ENCODE data around the gene CASTOR1.
A peak's percentile ranks its signal among the peaks of the same experiment; 100 is the strongest.

The CASTOR1 gene

DNA sequence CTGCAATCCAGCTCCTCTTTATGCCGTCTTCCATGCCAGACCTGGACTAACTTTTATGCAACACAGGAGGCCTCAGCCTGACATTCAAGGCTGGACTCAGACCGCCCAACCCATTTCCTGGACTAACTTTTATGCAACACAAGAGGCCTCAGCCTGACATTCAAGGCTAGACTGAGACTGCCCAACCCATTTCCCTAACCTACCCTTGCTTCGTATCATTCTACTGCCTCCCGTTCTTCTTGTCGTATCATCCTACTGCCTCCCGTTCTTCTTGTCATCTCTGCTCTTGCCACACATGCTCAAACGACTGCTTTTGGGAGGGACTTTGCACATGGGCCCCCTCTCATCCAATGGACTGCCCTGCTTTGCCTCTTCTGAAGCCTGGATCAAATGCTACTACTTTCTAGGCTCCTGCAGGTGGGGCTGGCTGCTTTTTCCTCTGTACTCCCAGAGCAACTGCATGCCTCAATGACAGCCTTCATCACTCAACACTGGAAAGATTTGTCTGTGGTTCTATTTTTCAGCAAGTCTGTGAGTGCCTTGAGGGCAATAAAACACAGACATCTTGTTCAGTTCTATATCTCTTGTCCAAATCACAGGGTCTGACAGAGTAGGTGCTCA, 29.6 kb upstream of the CASTOR1 start:
- no peak for DNase-seq

DNA sequence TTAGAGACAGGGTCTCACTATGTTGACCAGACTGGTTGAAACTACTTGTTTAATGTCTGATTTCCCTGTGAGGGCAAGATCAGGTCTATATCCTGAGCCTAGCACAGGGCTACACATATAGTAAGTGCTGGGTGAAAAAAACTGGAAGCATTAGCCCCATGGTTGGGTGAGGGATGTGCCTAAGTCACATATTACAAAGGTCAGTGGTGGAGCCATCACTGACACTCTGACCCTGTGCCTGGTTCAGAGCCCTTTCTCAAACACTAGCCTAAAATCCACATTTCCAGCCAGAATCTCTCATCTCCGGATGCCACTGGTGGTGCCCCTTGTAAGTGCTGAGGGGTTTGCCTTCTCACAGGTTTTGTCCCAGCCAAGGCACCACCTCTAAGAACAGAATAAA, 28.5 kb upstream of the CASTOR1 start:
- no peak for DNase-seq

DNA sequence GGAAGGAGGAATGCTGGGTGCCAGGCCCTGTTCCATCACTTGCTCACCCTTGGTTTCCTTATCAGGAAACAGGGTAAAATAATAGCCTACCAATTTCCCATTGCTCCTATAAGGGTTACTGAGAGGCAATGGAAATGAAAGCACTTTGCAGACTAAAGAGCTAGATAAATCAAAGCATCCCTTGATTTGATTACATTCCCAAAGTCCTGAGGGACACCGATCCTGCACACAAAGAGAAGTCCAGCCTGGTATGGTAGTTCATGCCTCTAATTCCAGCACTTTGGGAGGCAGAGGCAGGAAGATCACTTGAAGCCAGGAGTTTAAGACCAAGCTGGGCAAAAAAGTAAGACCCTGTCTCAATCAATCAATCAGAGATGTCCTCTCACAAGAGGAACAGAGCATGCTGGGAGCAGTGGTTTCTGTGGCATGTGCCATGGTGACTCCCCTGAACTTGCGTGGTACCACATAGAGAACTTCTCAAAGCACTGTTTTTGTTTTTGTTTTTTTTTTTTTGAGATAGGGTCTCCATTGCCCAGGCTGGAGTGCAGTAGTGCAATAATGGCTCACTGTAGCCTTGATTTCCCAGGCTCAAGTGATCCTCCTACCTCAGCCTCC, 26.8 kb upstream of the CASTOR1 start:
- no peak for DNase-seq

DNA sequence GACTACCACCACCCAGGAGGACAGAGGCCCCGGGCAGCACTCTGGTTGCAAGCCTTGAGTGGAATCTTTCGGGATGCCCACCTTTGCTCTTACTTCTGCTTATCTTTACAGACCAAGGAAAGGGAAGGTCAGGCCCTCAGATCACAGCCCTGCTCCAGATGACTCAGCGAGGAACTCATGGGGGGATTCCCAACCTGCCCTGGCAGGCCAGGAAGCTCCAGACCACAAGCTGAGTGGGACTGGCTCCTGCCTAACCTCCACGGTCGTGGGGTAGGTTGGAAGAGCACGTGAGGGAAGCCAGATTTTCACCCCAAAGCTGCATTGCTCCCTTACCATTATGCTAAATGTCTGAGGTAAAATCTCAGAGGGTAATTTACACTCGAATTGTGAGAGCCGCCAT, 25.6 kb upstream of the CASTOR1 start:
- peak; percentile 56 to 58 for DNase-seq

DNA sequence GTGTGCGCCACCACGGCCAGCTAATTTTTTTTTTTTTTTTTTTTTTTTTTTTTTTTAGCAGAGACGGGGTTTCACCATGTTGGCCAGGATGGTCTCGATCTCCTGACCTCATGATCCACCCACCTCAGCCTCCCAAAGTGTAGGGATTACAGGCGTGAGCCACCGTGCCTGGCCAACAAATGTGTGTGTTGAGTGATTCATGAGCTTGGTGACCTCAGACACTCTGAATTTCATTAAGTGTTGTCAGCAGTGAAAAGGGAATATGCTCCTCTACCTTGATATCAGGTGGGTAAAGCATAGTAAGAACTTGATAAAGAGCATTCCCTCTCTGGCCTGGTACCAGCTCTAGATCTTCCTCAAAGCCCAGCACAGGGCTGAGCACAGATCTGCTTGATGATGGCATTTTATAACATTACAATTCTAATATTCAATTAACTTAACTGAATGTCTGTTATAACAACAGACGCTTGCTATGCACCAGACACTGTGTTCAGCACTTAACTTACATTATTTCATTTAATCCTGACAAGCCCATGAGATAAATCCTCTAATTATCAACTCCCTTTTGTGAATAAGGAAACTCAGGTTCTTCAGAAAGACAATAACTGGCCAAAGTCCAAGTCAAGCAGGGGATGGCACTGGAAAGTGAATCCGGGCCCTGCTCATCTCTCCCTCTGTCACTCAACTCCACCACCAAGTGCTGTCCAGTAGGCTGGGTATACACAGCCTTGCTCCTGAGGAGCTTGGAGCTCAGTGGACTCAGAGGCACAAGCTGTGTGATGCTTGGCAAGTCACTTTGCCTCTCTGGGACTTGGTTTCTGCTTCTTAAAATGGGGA, 24.4 kb upstream of the CASTOR1 start:
- no peak for DNase-seq

DNA sequence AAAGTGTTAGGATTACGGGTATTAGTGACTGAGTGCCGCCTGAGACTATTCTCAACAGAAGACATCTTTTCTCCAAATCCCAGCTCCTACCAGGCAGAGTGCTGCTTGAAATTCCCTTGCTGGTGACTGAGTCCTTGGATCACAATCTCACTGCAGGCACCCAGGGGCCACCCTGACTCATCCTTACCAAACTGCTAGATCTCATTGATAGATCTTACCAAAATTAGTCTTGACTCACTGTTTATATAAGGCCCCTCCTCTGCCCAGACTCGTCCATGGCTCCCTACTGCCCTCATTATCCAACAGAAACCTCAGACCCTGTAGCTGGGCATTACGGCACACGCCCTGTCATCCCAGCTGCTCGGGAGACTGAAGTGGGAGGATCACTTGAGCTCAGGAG, 22.7 kb upstream of the CASTOR1 start:
- DNase-seq, result no peak

DNA sequence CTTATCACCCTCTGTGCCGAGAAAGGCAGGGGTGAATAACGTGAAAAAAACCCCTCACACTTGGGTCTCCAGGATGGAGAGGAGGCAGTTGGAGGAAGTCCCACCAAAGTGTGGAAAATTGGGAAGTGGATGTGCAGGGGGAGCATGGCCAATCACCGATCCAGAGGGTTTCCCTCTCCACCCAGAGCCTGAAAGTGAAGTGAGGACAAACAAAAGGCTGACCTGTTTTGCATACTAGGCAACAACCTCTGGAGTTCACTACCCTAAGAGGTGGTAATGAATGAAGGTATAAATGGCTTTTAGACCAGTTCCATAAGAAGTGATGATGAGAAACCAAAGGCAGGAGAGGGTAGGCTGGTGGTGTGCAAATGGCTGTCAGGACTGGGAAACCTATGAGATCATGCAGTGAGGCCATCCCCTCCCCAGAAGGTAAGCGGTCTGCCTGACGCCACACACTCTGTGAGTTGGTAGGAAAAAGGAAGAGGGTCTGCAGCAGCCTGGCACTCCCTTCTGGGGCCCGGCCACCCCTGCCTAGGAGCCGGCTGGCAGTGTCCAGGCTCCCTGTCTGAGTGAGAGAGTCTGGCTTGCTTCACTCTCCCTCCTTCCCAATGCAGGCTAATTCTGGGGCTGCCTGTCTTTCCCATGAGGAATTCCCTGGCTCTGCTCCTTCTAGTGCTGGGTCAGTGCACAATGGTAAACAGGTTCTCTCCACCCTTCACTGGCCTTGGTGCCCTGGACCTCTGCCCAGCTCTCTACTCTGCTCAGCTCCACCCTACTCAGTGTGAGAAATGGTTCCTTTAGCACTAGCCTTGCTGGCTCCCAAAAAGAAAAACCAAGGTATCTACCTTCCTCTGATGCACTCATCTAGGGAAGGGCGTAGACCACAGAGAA, 21.8 kb upstream of the CASTOR1 start:
- DNase-seq, result no peak

DNA sequence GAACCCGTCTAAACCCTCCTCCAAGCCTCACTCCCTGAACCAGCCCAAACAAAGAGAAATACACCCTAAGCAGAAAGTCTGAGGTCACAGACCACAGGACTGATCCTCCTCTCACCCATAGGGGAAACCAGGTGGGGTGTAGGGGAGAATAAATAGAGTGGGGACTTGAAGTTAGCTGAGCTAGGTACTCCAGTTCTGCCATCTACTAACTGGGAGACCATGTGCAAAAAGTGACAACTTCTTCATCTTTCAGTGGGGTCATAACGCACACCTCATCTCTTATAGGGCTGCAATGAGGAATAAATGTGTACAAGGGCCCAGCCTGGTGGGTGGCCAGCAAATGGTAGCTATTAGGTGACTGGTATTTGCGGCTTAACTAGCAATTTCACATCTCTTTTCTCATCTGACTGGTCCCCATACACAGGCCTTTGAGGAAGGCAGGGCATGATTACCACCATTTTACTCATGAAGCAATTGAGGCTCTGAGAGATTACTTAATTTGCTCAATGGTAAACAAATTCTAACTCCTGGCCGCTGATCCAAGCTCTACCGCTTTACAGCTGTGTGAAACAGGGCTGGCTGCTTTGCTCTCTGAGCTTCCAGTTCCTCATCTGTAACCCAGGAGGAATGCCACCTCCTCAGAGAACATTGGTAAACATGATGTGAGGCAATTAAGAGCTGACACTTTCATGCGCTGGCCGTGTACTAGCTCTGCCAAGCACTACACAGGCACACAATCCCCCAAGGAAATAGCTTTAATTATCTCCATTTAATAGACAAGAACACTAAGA, 20.8 kb upstream of the CASTOR1 start:
- peak; percentile 44 to 59 for DNase-seq

DNA sequence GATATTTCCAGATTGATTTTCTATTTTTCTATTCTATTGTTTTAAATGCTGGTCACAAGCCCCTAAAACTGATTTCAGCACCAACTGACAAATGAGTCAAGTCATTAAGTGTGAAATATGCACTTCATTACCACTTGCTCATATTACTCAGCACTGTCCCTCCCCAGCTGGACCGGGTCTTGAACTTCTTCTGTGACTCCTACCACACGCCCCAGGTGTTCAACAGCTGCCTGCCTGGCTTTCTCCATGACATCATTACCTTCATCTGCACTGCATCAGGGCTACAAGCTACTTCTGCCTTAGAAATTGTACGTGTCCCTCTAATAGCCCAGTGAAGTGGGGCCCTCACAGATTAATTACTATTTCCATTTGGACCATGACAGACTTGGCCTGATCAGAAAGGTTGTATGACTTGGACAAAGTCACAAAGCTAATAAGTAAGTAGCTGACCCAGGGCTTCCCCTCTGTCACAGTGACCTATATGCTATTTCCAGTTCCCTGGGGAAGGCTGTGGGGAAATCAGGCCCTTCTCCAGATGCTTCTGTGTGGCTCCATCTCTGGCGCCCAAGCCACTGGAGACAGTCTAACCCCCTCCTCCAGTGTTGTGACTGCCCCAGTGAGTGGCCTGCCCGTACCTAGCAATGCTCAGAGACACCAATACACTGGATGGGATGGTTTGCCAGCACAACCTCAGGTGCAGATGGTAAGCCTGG, 19.4 kb upstream of the CASTOR1 start:
- peak in 1 of 2 donors; percentile 34 for DNase-seq

DNA sequence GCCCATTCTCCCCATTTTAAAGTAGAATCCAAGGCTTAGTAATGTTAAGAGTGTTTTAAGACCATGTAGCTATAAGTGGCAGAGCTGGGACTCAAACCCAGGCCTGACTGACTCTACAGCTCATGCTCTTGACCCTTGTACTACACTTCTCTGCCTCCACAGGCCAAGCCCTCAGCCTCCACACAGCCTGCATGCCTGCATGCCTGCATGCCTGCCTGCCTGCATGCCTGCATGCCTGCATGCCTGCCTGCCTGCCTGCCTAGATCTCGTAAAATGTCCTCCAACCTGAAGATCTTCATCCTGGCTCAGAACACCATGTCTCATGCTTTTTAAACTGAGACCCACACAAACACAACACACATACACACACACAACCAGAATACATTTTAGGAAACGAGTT, 18.8 kb upstream of the CASTOR1 start:
- no peak for DNase-seq

DNA sequence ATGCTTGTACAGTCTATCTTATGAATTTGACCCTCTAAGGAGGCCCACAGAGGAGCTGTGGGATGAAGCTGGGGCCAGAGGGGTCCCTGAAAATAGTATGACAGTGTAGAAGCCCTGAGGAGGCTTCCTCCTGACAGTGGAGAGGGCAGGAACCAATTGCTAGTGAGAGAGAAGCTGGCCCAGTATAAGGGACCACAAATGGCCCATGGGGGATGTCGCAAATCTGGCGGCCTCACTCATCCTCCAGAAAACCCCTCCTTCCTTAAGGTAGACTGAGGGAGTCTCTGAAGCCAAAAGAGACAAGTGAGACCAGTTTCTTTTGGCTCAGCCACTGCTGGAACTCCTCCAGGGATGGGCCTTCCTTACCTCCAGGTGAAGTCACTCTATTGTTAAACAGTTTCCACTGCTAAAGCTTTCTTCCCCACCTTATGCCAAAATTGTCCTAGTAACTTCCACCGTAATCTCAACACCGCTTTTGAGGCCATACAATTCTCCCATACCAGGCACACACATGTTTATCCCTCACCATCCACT, 17.8 kb upstream of the CASTOR1 start:
- no peak for DNase-seq

DNA sequence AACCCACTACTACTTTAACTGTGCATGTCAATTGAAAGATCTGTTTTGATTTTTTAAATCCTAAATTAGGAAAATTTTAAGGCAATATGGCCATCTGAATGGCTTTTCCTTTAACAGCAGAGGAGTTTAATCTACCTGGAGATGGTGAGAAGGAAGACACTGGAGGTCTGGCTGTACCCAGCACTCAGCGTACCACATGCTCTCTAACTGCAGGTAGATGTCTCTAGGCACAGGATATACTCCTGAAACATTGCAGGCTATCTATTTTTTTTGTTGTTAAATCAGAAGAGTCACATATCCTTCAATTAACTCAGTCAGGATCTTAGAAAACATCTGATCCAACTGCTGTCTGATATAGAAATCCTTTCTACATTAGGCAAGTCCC, 17.3 kb upstream of the CASTOR1 start:
- DNase-seq, result no peak

DNA sequence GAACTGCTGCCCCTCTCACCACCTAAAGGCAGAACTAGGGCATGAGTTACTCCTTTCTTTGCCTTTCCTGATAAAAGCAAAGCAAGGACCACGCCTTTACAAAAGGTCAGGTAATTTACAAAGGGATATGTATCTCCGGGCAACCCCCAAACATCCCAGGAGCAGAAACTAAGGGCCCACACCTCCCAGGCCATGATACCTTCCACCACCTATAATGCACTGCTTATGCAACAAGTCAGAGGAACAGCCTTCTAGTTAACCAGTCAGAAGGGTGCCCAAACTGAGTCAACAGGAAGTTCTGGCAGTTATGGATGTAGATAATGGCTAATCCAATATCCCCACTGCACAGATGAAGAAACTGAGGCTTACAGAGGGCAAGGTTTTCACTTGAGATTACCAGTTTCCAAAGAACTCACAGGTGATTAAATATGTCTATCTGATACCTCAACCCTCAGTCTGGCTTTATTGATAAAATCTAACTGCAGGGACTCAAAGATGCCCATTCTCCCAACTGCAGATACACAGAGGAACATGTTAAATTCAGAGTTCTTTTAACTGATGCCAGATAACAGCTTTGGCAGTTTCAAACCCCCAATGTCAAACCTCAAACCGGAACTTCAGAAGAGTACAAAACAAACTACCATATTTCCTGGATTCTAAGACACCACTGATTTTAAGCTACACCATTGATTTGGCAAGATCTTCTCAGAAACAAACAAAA, 16.8 kb upstream of the CASTOR1 start:
- peak in 1 of 2 donors; percentile 80 for DNase-seq

DNA sequence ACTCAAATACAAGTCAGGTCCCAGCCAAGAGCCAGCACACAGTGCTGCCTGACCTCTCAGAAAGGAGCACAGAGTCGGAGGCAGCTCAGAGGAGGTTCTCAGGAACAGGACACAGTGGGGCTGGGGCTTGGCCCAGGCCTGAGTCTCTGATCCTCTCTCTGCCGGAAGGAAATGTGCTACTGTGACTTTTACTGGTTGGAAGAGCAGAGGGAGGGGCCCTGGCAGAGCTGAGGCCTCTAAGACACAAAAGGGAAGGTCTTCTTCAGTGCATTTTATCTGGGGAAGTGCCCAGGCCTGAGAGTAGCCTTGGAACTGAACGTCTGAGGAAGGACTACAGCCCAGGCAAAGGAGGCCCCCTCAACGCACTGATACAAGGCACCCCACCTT, 16.2 kb upstream of the CASTOR1 start:
- peak; percentile 74 to 79 for DNase-seq

DNA sequence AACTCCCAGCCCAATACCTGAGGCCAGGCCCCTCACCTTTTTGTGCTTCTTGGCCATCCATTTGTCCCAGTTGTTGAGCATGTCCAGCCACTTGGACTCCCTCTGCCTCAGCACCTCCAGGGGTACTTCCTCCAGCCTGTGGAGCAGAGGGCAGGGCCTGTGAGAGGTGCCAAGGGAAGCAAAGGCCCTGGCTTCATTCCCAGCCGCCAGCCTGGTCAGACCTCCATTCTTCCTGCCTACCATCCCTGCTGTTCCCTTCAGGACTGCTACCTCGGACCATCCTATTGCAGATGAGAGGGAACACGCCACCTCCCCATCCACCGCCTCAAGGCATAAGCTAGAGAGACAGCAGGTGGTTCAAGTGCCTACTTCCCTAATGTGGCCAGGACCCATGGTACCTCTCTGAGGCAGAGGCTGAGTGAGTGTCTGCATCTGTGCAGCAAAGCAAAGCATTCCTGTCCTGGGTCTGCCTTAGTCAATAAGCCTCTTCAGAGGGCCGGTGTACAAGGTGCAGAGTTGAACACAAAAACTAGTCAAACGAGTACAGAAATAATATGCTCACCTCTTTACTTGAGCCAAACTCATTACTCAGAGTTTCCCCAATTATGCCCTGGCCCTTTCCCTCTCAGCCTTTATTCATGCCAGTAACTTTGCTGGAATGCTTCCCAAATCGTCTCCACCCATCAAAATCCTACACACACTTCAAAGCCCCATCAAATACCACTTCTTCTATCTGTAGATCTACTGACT, 15.4 kb upstream of the CASTOR1 start:
- peak in 1 of 2 donors; percentile 40 for DNase-seq

DNA sequence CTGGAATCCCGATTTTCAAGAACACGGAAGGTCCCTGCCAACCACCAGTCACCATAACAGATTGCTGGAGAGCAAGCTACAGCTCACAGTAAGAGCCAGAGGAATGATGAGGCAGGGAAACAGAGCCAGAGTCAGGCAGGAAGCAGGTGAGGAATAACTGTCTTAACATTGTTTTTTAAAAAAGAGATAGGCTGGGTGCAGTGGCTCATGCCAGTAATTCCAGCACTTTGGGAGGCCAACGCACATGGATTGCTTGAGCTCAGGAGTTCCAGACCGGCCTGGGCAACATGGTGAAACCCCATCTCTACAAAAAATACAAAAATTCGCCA, 13.5 kb upstream of the CASTOR1 start:
- DNase-seq, result no peak

DNA sequence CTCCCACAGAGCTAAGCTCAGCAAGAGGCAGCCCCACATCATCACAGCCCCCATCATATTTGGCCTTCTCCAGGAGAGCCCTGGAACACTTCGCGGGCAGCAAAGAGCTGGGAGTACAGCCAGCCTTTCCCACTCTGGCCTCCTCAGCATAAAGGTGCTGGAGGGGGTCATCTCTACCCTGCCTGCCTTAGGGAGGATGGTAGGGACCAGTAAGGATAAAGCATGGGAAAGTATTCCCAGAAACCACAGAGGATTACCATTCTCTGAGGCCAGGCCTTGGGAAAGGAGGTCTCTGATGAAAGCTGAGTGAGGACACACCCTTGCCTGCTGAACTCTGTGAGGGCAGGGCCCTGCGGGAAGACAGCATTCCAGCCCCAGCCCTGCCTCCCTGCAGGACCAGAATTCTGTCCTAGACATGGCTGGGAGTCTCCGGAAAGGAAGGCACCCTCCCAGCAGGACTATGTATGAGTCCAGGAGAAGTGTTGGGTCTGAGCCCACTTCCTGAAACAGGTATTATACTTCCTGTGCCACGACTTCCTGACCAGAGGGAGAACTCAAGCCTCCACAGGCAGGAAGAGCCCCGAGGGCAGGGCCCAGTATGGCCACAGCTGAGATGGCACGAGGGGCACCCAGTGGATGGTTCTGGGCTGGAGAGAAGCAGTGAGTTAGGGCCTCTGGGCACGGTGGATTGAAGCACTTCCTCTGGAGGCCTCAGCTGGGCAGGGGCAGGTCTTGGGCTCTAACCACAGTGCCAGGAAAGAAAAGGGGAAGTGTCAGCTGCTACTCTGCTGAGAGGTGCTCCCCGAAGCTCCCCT, 12.9 kb upstream of the CASTOR1 start:
- DNase-seq, result peak in 1 of 2 donors; percentile 68

DNA sequence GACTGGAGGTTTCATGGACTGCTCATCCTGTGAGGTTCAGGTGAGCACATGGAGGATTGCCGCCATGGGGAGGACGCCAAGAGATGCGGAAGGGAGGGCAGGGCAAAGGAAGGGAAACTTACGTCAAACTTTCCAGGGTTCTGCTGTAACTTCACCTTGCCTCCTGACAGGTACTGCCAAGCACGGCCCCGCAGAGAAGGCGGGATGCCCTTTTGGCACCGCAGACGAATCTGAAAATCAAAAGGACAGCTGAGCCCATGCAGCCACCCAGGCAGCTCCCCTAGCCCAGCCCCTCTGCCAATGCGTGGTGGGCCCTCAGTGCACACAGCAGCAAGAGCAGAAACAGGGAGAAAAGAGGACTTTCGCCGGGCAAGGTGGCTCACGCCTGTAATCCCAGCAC, 10.0 kb upstream of the CASTOR1 start:
- no peak for DNase-seq
